ENCODE data around the gene TSPEAR.
"Not testable (repeated sequence)": the region's sequence is repeated elsewhere in the genome, so short reads cannot be mapped to it uniquely, and the experiment has no call there.

Gene TSPEAR

DNA sequence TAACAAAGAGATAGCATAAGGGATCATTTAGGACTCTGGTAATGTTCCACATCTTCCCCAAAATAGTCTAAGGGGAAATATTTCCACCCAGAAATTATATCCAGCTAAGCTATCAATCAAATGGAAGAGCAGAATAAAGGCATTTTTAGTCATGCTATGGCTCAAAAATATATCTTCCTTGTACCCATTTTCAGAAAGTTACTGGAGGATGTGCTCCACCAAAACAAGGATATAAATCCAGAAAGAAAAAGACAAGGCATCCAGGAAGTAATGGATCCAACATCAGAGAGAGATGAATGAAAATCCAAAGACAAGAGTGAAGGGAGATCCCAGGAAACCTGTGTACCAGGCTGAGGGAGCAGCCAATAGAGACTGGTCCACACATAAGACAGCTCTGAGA, 102.2 kb downstream of the TSPEAR start:
- Mint-ChIP-seq H3K9me3 (peaks cover 53% of the 10 kb centered on the region), H3K27me3 (ENCODE audit: low read depth) (peaks cover 29% of the 10 kb centered on the region), H3K4me3 (no peak overlapping the region), H3K27ac (no peak overlapping the region), H3K4me1 (ENCODE audit: low read depth) (no peaks in the 10 kb centered on the region), H3K36me3 (ENCODE audit: low read depth) (peaks cover 8% of the 10 kb centered on the region)

GRCh38 chr21:44606495-44606894, 104.9 kb downstream of the TSPEAR start:
- no peak overlapping the region for H3K4me3 Mint-ChIP-seq
- H3K27ac Mint-ChIP-seq = no peak overlapping the region
- peaks cover 34% of the 10 kb centered on the region for H3K27me3 Mint-ChIP-seq (ENCODE audit: low read depth)
- peaks cover 53% of the 10 kb centered on the region for H3K9me3 Mint-ChIP-seq
- H3K4me1 Mint-ChIP-seq (ENCODE audit: low read depth) = no peaks in the 10 kb centered on the region
- peaks cover 7% of the 10 kb centered on the region for H3K36me3 Mint-ChIP-seq (ENCODE audit: low read depth)

- H3K27me3 Mint-ChIP-seq (ENCODE audit: low read depth) = peaks cover 35% of the 10 kb centered on the region
- H3K27ac Mint-ChIP-seq = no peak overlapping the region
- no peaks in the 10 kb centered on the region for H3K4me1 Mint-ChIP-seq (ENCODE audit: low read depth)
- no peaks in the 10 kb centered on the region for H3K36me3 Mint-ChIP-seq (ENCODE audit: low read depth)
- peaks cover 27% of the 10 kb centered on the region for H3K9me3 Mint-ChIP-seq
- no peak overlapping the region for H3K4me3 Mint-ChIP-seq
These were observed 107.5 kb downstream of the TSPEAR start for GRCh38 chr21:44603911-44604310.

GRCh38 chr21:44603109-44603875, 108.1 kb downstream of the TSPEAR start:
- Mint-ChIP-seq H3K27me3 (ENCODE audit: low read depth) (peaks cover 39% of the 10 kb centered on the region), H3K9me3 (peaks cover 28% of the 10 kb centered on the region), H3K27ac (no peak overlapping the region), H3K4me3 (no peak overlapping the region), H3K36me3 (ENCODE audit: low read depth) (peaks cover 2% of the 10 kb centered on the region), H3K4me1 (ENCODE audit: low read depth) (no peaks in the 10 kb centered on the region)

GRCh38 chr21:44602463-44602850, 108.9 kb downstream of the TSPEAR start:
- Mint-ChIP-seq H3K36me3 (ENCODE audit: low read depth) (peaks cover 2% of the 10 kb centered on the region), H3K9me3 (peaks cover 26% of the 10 kb centered on the region), H3K27me3 (ENCODE audit: low read depth) (peaks cover 37% of the 10 kb centered on the region), H3K4me3 (no peak overlapping the region), H3K4me1 (ENCODE audit: low read depth) (no peaks in the 10 kb centered on the region), H3K27ac (no peak overlapping the region)

- peaks cover 42% of the 10 kb centered on the region for H3K27me3 Mint-ChIP-seq (ENCODE audit: low read depth)
- peaks cover 26% of the 10 kb centered on the region for H3K9me3 Mint-ChIP-seq
- H3K4me1 Mint-ChIP-seq (ENCODE audit: low read depth) = no peaks in the 10 kb centered on the region
- no peak overlapping the region for H3K27ac Mint-ChIP-seq
- H3K36me3 Mint-ChIP-seq (ENCODE audit: low read depth) = peaks cover 2% of the 10 kb centered on the region
- no peak overlapping the region for H3K4me3 Mint-ChIP-seq
These were observed 109.5 kb downstream of the TSPEAR start for GRCh38 chr21:44601596-44602462.

DNA sequence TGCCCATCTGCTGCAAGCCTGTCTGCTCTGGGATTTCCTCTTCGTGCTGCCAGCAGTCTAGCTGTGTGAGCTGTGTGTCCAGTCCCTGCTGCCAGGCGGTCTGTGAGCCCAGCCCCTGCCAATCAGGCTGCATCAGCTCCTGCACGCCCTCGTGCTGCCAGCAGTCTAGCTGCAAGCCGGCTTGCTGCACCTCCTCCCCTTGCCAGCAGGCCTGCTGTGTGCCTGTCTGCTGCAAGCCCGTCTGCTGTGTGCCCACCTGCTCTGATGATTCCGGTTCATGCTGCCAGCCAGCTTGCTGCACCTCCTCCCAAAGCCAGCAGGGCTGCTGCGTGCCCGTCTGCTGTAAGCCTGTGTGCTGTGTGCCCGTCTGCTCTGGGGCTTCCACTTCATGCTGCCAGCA, 110.3 kb downstream of the TSPEAR start:
- not testable (repeated sequence) for H3K27ac Mint-ChIP-seq; H3K4me1 Mint-ChIP-seq (ENCODE audit: low read depth); H3K36me3 Mint-ChIP-seq (ENCODE audit: low read depth); H3K4me3 Mint-ChIP-seq
- H3K27me3 Mint-ChIP-seq (ENCODE audit: low read depth) = peaks cover 41% of the 10 kb centered on the region
- H3K9me3 Mint-ChIP-seq = peaks cover 20% of the 10 kb centered on the region

GRCh38 chr21:44600118-44600978, 111.0 kb downstream of the TSPEAR start, which contains the start of gene KRTAP10-7:
KRTAP10-7 (plus strand) TSS chr21:44600597; CDS start chr21:44600622, 25 bp downstream.
- H3K27ac Mint-ChIP-seq; H3K36me3 Mint-ChIP-seq (ENCODE audit: low read depth); H3K4me1 Mint-ChIP-seq (ENCODE audit: low read depth); H3K4me3 Mint-ChIP-seq: not testable (repeated sequence)
- Mint-ChIP-seq H3K9me3 (peaks cover 16% of the 10 kb centered on the region), H3K27me3 (ENCODE audit: low read depth) (peaks cover 38% of the 10 kb centered on the region)

- Mint-ChIP-seq H3K27me3 (ENCODE audit: low read depth) (peaks cover 33% of the 10 kb centered on the region), H3K36me3 (ENCODE audit: low read depth) (peaks cover 2% of the 10 kb centered on the region)
These were observed 111.9 kb downstream of the TSPEAR start for GRCh38 chr21:44599264-44600029.

DNA sequence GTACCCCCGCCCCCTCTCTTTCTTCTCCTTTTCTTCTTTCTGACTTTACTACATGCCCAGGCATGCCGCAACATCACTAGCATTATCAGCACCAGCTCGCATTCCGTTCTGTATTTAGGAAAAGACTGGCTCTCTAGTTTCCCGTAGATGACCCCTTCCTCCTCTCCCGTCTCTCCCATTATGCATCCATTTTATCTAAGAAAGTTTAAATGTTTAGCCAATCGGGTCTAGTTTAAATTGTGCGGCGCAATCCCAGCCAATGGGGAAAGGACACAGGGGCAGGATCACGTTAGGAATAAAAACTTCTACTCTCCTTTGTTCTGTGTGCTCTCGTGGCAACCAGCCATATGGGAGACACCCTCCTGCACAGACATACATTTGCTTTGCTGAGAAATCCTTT, 113.3 kb downstream of the TSPEAR start:
- Mint-ChIP-seq H3K36me3 (ENCODE audit: low read depth) (peaks cover 2% of the 10 kb centered on the region), H3K9me3 (peaks cover 4% of the 10 kb centered on the region), H3K4me1 (ENCODE audit: low read depth) (no peaks in the 10 kb centered on the region), H3K27ac (no peak overlapping the region), H3K4me3 (no peak overlapping the region), H3K27me3 (ENCODE audit: low read depth) (peaks cover 30% of the 10 kb centered on the region)

More at GRCh38 chr21:44599264-44600029, 111.9 kb downstream of the TSPEAR start:
- H3K4me1 Mint-ChIP-seq (ENCODE audit: low read depth) = no peaks in the 10 kb centered on the region
- no peak overlapping the region for H3K4me3 Mint-ChIP-seq
- no peak overlapping the region for H3K27ac Mint-ChIP-seq
- peaks cover 9% of the 10 kb centered on the region for H3K9me3 Mint-ChIP-seq

DNA sequence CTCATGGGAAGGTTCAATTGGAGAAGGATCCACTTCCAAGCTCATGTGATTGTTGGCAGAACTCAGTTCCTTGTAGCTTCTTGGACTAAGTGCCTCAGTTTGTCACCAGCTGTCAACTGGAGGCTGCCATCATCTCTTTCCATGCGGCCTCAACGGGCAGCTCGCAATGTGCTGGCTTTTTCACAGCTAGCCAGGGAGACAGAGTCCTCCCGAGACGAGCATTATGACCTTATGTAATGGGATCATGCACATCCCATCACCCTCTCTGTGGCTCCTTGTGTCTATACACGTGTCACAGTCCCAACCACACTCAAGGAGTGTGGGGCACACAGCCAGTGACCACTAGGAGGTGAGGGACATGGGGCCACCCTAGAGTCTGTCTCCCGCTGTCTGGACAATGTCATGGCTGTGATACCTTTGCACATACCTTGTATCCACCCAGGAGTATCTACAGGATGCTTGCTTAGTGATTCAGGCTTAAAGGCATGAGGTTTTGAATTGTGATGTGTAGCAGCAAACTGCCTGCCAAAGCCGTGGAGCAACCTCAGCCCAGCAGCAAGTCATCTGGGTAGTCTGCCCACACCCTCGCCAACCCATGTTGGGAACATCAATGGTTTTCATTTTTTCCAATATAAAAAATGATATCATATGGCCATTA, 115.2 kb downstream of the TSPEAR start:
- H3K36me3 Mint-ChIP-seq (ENCODE audit: low read depth) = peaks cover 2% of the 10 kb centered on the region
- H3K27me3 Mint-ChIP-seq (ENCODE audit: low read depth) = peaks cover 30% of the 10 kb centered on the region
- peaks cover 4% of the 10 kb centered on the region for H3K9me3 Mint-ChIP-seq
- H3K4me3 Mint-ChIP-seq = no peak overlapping the region
- no peak overlapping the region for H3K27ac Mint-ChIP-seq
- H3K4me1 Mint-ChIP-seq (ENCODE audit: low read depth) = no peaks in the 10 kb centered on the region

DNA sequence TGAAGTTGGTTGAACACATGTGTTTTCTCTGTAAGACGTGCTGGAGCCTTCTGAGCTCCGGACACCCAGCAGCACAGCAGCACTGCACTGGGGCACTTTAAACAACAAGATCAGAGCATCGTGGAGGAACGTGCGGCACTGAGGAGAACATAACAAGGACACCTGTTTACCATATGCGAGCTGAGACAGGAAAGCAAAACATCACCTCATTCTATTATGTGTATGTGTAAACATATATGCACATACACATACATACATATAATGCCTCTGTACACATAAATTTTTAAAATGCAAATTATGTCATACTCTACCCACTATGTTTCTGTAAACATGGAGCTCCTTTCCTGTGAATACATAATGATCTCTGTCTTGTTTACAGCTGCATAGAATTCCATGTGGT, 115.8 kb downstream of the TSPEAR start:
- peaks cover 2% of the 10 kb centered on the region for H3K36me3 Mint-ChIP-seq (ENCODE audit: low read depth)

GRCh38 chr21:44594406-44594916, 116.9 kb downstream of the TSPEAR start:
- no peak overlapping the region for H3K4me3 Mint-ChIP-seq
- H3K27ac Mint-ChIP-seq = no peak overlapping the region

More for the DNA sequence above, 115.8 kb downstream of the TSPEAR start:
- Mint-ChIP-seq H3K4me3 (no peak overlapping the region), H3K27me3 (ENCODE audit: low read depth) (peaks cover 30% of the 10 kb centered on the region), H3K4me1 (ENCODE audit: low read depth) (no peaks in the 10 kb centered on the region), H3K27ac (no peak overlapping the region), H3K9me3 (peaks cover 4% of the 10 kb centered on the region)

More at GRCh38 chr21:44594406-44594916, 116.9 kb downstream of the TSPEAR start:
- peaks cover 2% of the 10 kb centered on the region for H3K36me3 Mint-ChIP-seq (ENCODE audit: low read depth)
- no peaks in the 10 kb centered on the region for H3K4me1 Mint-ChIP-seq (ENCODE audit: low read depth)
- H3K27me3 Mint-ChIP-seq (ENCODE audit: low read depth) = peaks cover 32% of the 10 kb centered on the region
- H3K9me3 Mint-ChIP-seq = peaks cover 4% of the 10 kb centered on the region
